BLaER1 (cell line): Measurements from ENCODE around the gene STAT5B.
"Not testable (repeated sequence)": the region's sequence is repeated elsewhere in the genome, so short reads cannot be mapped to it uniquely, and the experiment has no call there.

Source experiments
- H3K27ac ChIP-seq: shearing (Covaris generic); formaldehyde crosslinking; 2 replicates; pipeline ENCODE4 v1.8.1; 2022
- H3K27me3 ChIP-seq: shearing (Covaris generic); formaldehyde crosslinking; 2 replicates; pipeline ENCODE4 v1.8.1; 2022
- H3K36me3 ChIP-seq: shearing (Covaris generic); formaldehyde crosslinking; 2 replicates; pipeline ENCODE4 v1.8.1; 2022
- H3K4me1 ChIP-seq: shearing (Covaris generic); formaldehyde crosslinking; 2 replicates; pipeline ENCODE4 v1.8.1; 2022
- H3K4me2 ChIP-seq: shearing (Covaris generic); formaldehyde crosslinking; 2 replicates; pipeline ENCODE4 v1.8.1; 2022
- H3K4me3 ChIP-seq: shearing (Covaris generic); formaldehyde crosslinking; 2 replicates; pipeline ENCODE4 v1.8.1; 2022
- H3K9ac ChIP-seq: shearing (Covaris generic); formaldehyde crosslinking; 2 replicates; pipeline ENCODE4 v1.8.1; 2022
- H3K9me3 ChIP-seq: shearing (Covaris generic); formaldehyde crosslinking; 2 replicates; pipeline ENCODE4 v1.8.1; 2022
- H4K20me1 ChIP-seq: shearing (Covaris generic); formaldehyde crosslinking; 2 replicates; pipeline ENCODE4 v1.8.1; 2022
- Cebpa-rat ChIP-seq: shearing (Covaris generic); IDR thresholded peaks from 2 replicates; pipeline ENCODE4 v1.8.1; 2022

The STAT5B gene

GRCh38 chr17:42192189-42193126 is 83.7 kb downstream of the STAT5B start:
- Histone ChIP-seq H3K4me3 (peak overlapping the region; percentile 78; the same call in 1 of the 2 replicates), H3K4me1 (peaks cover 56% of the 10 kb centered on the region), H3K36me3 (peaks cover 16% of the 10 kb centered on the region; the same call in 1 of the 2 replicates), H4K20me1 (no peaks in the 10 kb centered on the region), H3K9ac (peak overlapping the region; percentile 84; the same call in 1 of the 2 replicates), H3K27ac (peak overlapping the region; percentile 88; the same call in 1 of the 2 replicates), H3K4me2 (peak overlapping the region; percentile 94), H3K27me3 (no peaks in the 10 kb centered on the region), H3K9me3 (no peaks in the 10 kb centered on the region)
- no peak for TF ChIP-seq Cebpa-rat

GRCh38 chr17:42191275-42191608 is 84.9 kb downstream of the STAT5B start:
- TF ChIP-seq Cebpa-rat, result no peak
- Histone ChIP-seq H3K4me1 (peaks cover 56% of the 10 kb centered on the region), H3K4me3 (no peak overlapping the region), H3K27ac (no peak overlapping the region), H3K9me3 (no peaks in the 10 kb centered on the region), H3K27me3 (no peaks in the 10 kb centered on the region), H3K4me2 (no peak overlapping the region), H4K20me1 (no peaks in the 10 kb centered on the region), H3K9ac (no peak overlapping the region), H3K36me3 (peaks cover 16% of the 10 kb centered on the region; the same call in 1 of the 2 replicates)

GRCh38 chr17:42190491-42191274 is 85.5 kb downstream of the STAT5B start:
- no peak for TF ChIP-seq Cebpa-rat
- Histone ChIP-seq H3K9me3 (no peaks in the 10 kb centered on the region), H3K4me3 (no peak overlapping the region), H3K9ac (0 out of 2 replicates have a peak overlapping the region, but pooled peaks have one; percentile 50), H3K36me3 (peaks cover 16% of the 10 kb centered on the region; the same call in 1 of the 2 replicates), H3K4me2 (0 out of 2 replicates have a peak overlapping the region, but pooled peaks have one; percentile 45), H4K20me1 (no peaks in the 10 kb centered on the region), H3K27ac (no peak overlapping the region), H3K4me1 (peaks cover 56% of the 10 kb centered on the region), H3K27me3 (no peaks in the 10 kb centered on the region)

- no peak overlapping the region for H3K4me3 ChIP-seq
- peak overlapping the region; percentile 50; the same call in 1 of the 2 replicates for H3K9ac ChIP-seq
- H3K27me3 ChIP-seq, result peaks cover 5% of the 10 kb centered on the region; the same call in 1 of the 2 replicates
- H3K4me2 ChIP-seq, result peak overlapping the region; percentile 45
- peaks cover 55% of the 10 kb centered on the region for H3K4me1 ChIP-seq
- H3K36me3 ChIP-seq, result peaks cover 16% of the 10 kb centered on the region; the same call in 1 of the 2 replicates
- H3K27ac ChIP-seq, result peak overlapping the region; percentile 13; the same call in 1 of the 2 replicates
- TF ChIP-seq Cebpa-rat, result no peak
- no peaks in the 10 kb centered on the region for H3K9me3 ChIP-seq
- H4K20me1 ChIP-seq, result no peaks in the 10 kb centered on the region
Measured at GRCh38 chr17:42189651-42189965, 86.6 kb downstream of the STAT5B start.

GRCh38 chr17:42188749-42189650 is 87.2 kb downstream of the STAT5B start:
- peak overlapping the region; percentile 50; the same call in 1 of the 2 replicates for H3K9ac ChIP-seq

GRCh38 chr17:42187833-42188232 is 88.4 kb downstream of the STAT5B start:
- Histone ChIP-seq H3K9ac (no peak overlapping the region), H3K36me3 (peaks cover 16% of the 10 kb centered on the region; the same call in 1 of the 2 replicates), H3K27me3 (peaks cover 16% of the 10 kb centered on the region), H3K27ac (no peak overlapping the region), H3K9me3 (no peaks in the 10 kb centered on the region), H3K4me1 (peaks cover 54% of the 10 kb centered on the region), H4K20me1 (no peaks in the 10 kb centered on the region), H3K4me2 (no peak overlapping the region), H3K4me3 (no peak overlapping the region)
- no peak for TF ChIP-seq Cebpa-rat

More at GRCh38 chr17:42188749-42189650, 87.2 kb downstream of the STAT5B start:
- peaks cover 57% of the 10 kb centered on the region for H3K4me1 ChIP-seq
- H4K20me1 ChIP-seq, result no peaks in the 10 kb centered on the region
- H3K27me3 ChIP-seq, result peaks cover 7% of the 10 kb centered on the region; the same call in 1 of the 2 replicates
- TF ChIP-seq Cebpa-rat, result no peak
- H3K4me2 ChIP-seq, result peak overlapping the region; percentile 45
- H3K9me3 ChIP-seq, result no peaks in the 10 kb centered on the region
- H3K27ac ChIP-seq, result no peak overlapping the region
- peaks cover 16% of the 10 kb centered on the region; the same call in 1 of the 2 replicates for H3K36me3 ChIP-seq
- H3K4me3 ChIP-seq, result no peak overlapping the region

- peaks cover 55% of the 10 kb centered on the region for H3K4me1 ChIP-seq
- not testable (repeated sequence) for H3K27ac ChIP-seq, H3K36me3 ChIP-seq, H3K4me3 ChIP-seq, H3K9ac ChIP-seq, H4K20me1 ChIP-seq, H3K9me3 ChIP-seq, H3K4me2 ChIP-seq
- peaks cover 33% of the 10 kb centered on the region for H3K27me3 ChIP-seq
Measured at GRCh38 chr17:42186191-42186590, 90.0 kb downstream of the STAT5B start.

- H3K4me2 ChIP-seq, result no peak overlapping the region
- H3K36me3 ChIP-seq, result peaks cover 3% of the 10 kb centered on the region; the same call in 1 of the 2 replicates
- no peak overlapping the region for H3K4me3 ChIP-seq
- H3K9me3 ChIP-seq, result no peaks in the 10 kb centered on the region
- H3K4me1 ChIP-seq, result peaks cover 55% of the 10 kb centered on the region
- H3K27ac ChIP-seq, result no peak overlapping the region
- peaks cover 3% of the 10 kb centered on the region; the same call in 1 of the 2 replicates for H4K20me1 ChIP-seq
- no peak for TF ChIP-seq Cebpa-rat
- H3K9ac ChIP-seq, result no peak overlapping the region
- peaks cover 39% of the 10 kb centered on the region for H3K27me3 ChIP-seq
Measured at GRCh38 chr17:42185621-42185930, 90.6 kb downstream of the STAT5B start.
